Posterior cingulate gyrus (tissue), 11 donors: Measurements from ENCODE around the gene AIF1L.
"Not testable (repeated sequence)": the region's sequence is repeated elsewhere in the genome, so short reads cannot be mapped to it uniquely, and the experiment has no call there.

Experiments used
- DNase-seq, 10 donors: peaks; one replicate each; pipeline versions ENCODE4 v3.0.0 to v3.0.0-alpha.2; 2020 to 2021; ENCODE audit warnings: mixed read lengths in 3 of 10
- intact Hi-C: fragments of 100-400 bp; cut with DNase I; formaldehyde crosslinking; loops from one replicate; pipeline ENCODE4 v1.15.1; 2023

AIF1L gene

DNA sequence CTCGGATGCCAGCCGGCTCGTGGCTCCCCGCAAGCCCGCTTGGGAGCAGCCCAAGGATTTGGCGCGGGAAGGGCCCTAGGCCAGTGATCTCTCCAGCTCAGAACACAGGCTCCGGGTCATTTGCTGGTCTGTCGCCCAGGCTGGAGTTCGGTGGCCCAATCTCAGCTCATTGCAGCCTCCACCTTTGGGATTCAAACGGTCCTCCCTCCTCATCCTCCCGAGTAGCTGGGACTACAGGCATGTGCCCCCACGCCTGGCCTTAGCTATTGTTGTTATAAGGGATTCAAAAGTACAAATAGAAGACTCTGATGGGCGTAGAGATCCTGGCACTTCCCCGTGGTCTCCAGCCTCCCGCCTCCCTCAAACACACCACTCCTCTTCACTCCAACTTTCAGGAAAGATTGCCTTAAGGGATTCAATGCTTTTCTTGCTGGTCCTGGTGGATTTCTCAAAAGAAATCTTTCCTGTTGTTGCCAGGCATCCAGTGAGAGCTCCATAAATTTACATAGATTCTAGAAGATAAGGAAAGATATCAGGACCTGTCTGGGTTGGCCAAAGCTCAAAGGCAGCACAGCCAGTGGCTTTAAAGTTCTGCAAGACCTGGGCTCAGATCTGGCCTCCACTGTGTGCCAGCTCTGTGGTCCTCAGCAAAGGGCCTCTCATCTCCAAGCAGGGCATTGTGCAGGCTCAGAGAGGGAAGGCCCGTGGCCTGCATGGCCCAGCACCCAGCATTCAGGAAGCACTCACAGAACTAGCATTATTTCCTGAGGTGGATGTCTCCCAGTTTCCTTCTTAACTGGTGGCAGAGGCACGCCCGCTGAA is 1.0 kb downstream of the AIF1L start:
- intact Hi-C loops: no loop called here
- peak in 2 of 10 donors; percentile 41 to 66 for DNase-seq

GRCh38 chr9:131097948-131098278 is 1.6 kb downstream of the AIF1L start:
- DNase-seq: peak in 1 of 10 donors; percentile 72
- intact Hi-C loops: no loop called here

- intact Hi-C loops: no loop called here
- peak in 1 of 10 donors; percentile 45 for DNase-seq
Measured at GRCh38 chr9:131098391-131099101, 2.2 kb downstream of the AIF1L start.

DNA sequence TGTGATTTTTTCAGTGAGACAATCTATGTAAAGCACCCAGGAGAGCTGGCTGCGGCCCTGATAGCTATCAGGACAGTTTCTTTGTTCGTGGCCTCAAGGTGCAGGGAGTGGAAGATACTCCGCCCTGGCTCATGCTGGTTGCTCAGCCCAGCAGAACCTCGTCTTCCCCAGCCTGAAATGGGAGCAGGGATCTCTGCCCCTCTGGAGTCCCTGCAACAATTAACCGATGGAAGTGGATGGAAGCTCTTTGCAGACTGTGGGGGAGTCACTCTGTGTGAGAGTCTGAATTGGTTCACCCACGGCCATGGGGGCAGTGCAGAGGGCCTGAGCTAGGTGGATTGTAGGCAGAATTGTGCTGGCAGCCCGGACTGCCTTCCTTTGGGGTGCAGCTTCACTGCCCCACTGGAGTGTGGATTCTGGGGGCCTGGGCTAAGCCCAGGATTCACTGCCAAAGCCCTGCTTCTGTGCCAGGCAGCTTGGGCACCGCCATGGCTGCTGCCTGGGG is 2.8 kb downstream of the AIF1L start:
- peak in 1 of 10 donors; percentile 43 for DNase-seq
- intact Hi-C loops: no loop called here

DNA sequence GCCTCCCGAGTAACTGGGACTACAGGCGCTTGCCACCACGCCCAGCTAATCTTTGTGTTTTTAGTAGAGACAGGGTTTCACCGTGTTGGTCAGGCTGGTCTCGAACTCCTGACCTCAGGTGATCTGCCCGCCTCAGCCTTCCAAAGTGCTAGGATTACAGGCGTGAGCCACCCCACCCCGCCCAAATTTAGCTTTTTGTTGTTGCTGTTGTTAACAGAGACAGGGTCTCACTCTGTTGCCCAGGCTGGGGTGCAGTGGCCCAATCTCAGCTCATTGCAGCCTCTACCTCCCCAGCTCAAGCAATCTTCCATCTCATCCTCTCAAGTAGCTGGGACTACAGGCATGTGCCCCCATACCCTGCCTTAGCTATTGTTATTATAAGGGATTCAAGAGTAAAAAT is 3.5 kb downstream of the AIF1L start:
- intact Hi-C loops: not testable (repeated sequence)
- DNase-seq: peak in 1 of 10 donors; percentile 9

GRCh38 chr9:131100445-131100844 is 4.1 kb downstream of the AIF1L start:
- intact Hi-C loops: no loop called here
- DNase-seq: peak in 1 of 10 donors; percentile 53

GRCh38 chr9:131101207-131101964 is 5.1 kb downstream of the AIF1L start:
- intact Hi-C loops: no loop called here
- DNase-seq: peak in 1 of 10 donors; percentile 20

- DNase-seq: peak in 1 of 10 donors; percentile 41
- intact Hi-C loops: no loop called here
Measured at GRCh38 chr9:131103024-131103423, 6.7 kb downstream of the AIF1L start.

GRCh38 chr9:131103535-131103934 is 7.2 kb downstream of the AIF1L start:
- intact Hi-C loops: no loop called here
- DNase-seq: peak in 1 of 10 donors; percentile 27

GRCh38 chr9:131104016-131104740 is 7.8 kb downstream of the AIF1L start:
- peak in 2 of 10 donors; percentile 20 to 42 for DNase-seq
- intact Hi-C loops: no loop called here

- intact Hi-C loops: no loop called here
- peak in 3 of 10 donors; percentile 11 to 55 (median 36) for DNase-seq
Measured at GRCh38 chr9:131105952-131106351, 9.6 kb downstream of the AIF1L start.

GRCh38 chr9:131107760-131108159 is 11.4 kb downstream of the AIF1L start:
- intact Hi-C loops: no loop called here
- DNase-seq: peak in 4 of 10 donors; percentile 26 to 88 (median 84)

DNA sequence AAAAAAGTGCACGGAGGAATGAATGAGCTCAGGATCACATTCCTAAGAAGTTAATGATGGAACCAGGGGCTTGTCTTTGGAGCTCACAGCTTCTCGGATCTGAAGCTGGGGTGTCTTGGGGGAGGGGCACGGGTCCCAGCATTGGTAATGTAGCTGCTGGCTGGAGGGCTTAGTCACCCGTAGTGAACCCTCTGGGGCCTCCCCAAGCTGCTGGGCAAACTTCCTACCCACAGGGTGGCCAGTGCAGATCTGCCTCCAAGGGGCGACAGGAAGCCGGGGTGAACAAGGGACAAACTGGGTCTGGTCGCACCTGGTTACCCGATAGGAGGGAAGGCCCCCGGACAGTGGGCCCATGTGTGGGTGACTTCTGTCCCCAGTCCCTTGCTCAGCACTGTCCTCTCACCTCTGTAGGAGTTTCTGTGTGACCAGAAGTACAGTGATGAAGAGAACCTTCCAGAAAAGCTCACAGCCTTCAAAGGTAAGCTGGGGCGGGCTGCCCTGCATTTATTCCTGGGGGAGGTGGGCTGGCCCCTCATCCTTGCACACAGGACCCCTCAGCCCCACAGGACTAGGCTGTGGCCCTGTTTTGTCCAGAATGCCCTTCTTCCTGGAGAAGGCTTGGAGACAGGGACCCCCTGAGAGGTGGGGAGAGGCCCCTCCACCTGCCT is 15.0 kb downstream of the AIF1L start:
- DNase-seq: peak in 3 of 10 donors; percentile 51 to 70 (median 68)
- intact Hi-C loops: no loop called here

GRCh38 chr9:131111854-131112311 is 15.6 kb downstream of the AIF1L start:
- intact Hi-C loops: loop anchor here (1.0 kb wide), 1 partner anchor 16 kb away; the partner anchor contains the start of gene AIF1L
- DNase-seq: peak; percentile 83 to 99 (median 92)

- intact Hi-C loops: loop anchor here (1.0 kb wide), 1 partner anchor 16 kb away; the partner anchor contains the start of gene AIF1L
- peak in 3 of 10 donors; percentile 70 to 83 (median 76) for DNase-seq
Measured at GRCh38 chr9:131112374-131113154, 16.2 kb downstream of the AIF1L start.

- DNase-seq: peak in 1 of 10 donors; percentile 52
- intact Hi-C loops: no loop called here
Measured at GRCh38 chr9:131113655-131114054, 17.3 kb downstream of the AIF1L start.

DNA sequence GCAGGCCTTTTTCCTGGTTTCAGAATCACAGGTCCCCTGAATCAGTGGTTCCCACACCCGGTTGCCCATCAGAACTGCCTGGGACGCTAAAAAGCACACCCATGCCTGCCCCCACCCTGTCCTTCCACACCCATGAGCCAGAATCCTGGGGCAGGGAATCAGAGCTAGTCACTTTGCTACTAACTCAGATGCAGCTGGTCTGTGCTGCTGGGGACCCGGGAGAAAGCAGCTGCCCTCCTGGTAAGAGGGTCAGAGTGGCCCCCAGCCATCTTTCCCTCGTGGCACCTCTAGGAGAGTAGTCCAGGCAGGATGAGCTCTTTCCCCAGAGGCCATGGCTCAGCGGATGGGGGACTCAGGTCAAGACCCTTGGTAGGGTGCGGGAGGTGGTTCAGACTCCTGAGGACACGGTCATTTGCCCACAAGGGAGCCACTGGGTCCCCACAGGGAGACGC is 17.8 kb downstream of the AIF1L start:
- intact Hi-C loops: no loop called here
- peak in 3 of 10 donors; percentile 47 to 78 (median 76) for DNase-seq

DNA sequence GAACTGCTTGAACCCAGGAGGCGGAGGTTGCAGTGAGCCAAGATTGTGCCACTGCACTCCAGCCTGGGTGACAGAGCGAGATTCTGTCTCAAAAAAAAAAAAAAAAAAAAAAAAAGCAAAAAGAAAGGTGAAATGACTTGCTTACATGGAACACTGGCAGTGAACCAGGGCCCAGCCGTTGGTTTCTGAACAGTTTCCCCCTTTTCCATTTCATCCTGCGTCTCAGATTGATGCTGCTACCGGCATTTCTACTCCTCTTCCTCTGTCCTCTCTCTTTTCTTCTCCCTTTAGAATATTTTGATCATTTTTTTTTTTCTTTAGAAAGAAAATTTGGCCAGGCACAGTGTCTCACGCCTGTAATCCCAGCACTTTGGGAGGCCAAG is 19.0 kb downstream of the AIF1L start:
- DNase-seq: peak in 3 of 10 donors; percentile 29 to 52 (median 39)
- intact Hi-C loops: not testable (repeated sequence)
